ENCODE results near the gene PPL. TPM values are rescaled to one million over a fixed set of nuclear protein-coding genes. Genes with fewer than 3 reads are reported as not detected.

The PPL gene
- total and polyA plus RNA-seq, 3 donors from 2014 or later, result 5.4 to 6.8 (median 6.1) TPM

DNA sequence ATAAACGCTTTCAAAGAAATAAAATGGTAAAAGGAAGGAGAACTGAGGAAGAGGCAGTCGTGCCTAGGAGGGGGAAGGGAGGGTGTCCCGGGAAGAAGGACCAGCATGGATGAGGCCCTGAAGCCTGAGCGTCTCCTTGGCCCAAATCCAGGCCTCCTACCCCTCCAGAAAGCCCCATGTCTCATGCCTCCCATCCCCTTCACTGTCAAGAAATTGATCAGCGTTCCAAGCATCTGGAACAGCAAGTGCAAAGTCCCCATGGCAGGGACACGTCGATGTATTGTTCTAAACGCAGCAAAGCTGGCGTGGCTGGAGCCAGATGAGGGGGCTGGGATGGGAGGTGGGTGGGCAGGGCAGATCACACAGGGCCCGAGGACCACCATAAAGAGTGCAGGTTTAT lies 43.7 kb upstream of the PPL start:
- no peaks in the 10 kb centered on the region for H3K36me3 ChIP-seq (ENCODE audit: low read depth, missing control alignments)
- intact Hi-C loops (cut with DNase I; ENCODE audit: low total_unique reads), result no loop called here
- TF ChIP-seq, protein P1, sequence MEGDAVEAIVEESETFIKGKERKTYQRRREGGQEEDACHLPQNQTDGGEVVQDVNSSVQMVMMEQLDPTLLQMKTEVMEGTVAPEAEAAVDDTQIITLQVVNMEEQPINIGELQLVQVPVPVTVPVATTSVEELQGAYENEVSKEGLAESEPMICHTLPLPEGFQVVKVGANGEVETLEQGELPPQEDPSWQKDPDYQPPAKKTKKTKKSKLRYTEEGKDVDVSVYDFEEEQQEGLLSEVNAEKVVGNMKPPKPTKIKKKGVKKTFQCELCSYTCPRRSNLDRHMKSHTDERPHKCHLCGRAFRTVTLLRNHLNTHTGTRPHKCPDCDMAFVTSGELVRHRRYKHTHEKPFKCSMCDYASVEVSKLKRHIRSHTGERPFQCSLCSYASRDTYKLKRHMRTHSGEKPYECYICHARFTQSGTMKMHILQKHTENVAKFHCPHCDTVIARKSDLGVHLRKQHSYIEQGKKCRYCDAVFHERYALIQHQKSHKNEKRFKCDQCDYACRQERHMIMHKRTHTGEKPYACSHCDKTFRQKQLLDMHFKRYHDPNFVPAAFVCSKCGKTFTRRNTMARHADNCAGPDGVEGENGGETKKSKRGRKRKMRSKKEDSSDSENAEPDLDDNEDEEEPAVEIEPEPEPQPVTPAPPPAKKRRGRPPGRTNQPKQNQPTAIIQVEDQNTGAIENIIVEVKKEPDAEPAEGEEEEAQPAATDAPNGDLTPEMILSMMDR (IDR thresholded peaks at IDR 0.05), result no peak
- no peak for TF ChIP-seq POLR2A (IDR thresholded peaks at IDR 0.05)
- H3K4me3 ChIP-seq, result no peak overlapping the region
- WGBS, 2 donors, result 80 to 83% methylated on average over 10 of the region's 10 CpGs
- no peaks in the 10 kb centered on the region for H3K9me3 ChIP-seq
- no peak for DNase-seq
- peaks cover 8% of the 10 kb centered on the region for H3K4me1 ChIP-seq
- H3K27ac ChIP-seq, result no peak overlapping the region
- H3K27me3 ChIP-seq, result no peaks in the 10 kb centered on the region

DNA sequence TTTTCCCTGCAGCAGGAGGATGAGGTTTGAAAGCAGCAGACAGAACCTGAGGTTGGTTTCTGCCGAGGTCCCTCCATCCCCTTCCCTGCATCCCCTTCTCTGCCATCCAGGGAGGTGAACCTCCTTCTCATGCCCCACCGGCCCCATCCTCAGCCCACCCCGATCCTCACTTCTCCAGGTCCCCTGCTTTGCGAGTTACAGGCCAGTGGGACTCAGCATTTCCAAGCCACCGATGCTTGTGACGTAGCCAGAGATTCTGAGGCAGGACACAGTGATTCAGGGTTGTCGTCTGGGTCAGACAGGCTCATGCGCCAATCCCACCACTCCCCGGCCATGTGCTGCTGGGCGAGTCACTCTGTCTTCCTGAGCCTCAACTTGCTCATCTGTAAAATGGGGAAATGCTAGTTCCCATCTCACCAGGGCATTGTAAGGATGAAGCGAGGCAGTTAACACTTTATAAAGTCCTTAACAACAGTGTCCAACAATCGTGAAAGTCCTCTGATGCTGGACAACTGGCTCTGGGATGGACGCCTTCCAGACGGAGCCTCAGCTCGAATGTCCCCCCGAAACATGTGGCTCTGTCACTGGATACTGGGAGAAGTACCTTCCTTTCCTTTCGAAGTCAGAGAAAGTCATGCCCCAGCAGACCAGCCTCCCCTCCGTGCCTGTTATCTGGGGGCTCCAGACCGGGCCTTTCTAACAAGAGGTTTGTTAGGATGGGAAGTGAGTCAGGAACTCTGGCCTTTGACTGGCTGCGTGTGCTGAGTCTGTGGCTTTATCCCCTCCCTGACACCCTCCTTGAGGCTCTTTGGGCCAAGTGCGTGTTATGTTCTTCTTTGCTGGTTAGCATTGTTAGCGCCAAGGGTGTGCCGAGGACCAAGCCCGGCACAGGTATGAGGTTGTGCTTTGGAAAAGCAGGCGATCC lies 43.0 kb upstream of the PPL start:
- Histone ChIP-seq H3K36me3 (ENCODE audit: low read depth, missing control alignments) (no peaks in the 10 kb centered on the region), H3K27ac (no peak overlapping the region), H3K4me1 (peaks cover 8% of the 10 kb centered on the region), H3K4me3 (no peak overlapping the region), H3K9me3 (no peaks in the 10 kb centered on the region), H3K27me3 (no peaks in the 10 kb centered on the region)
- 80 to 86% methylated on average over 23 to 25 of the region's 25 CpGs for WGBS, 2 donors
- TF ChIP-seq POLR2A (IDR thresholded peaks at IDR 0.05), result no peak
- TF ChIP-seq, protein P1 (IDR thresholded peaks at IDR 0.05), result no peak
- DNase-seq, result no peak
- intact Hi-C loops (cut with DNase I; ENCODE audit: low total_unique reads), result no loop called here

DNA sequence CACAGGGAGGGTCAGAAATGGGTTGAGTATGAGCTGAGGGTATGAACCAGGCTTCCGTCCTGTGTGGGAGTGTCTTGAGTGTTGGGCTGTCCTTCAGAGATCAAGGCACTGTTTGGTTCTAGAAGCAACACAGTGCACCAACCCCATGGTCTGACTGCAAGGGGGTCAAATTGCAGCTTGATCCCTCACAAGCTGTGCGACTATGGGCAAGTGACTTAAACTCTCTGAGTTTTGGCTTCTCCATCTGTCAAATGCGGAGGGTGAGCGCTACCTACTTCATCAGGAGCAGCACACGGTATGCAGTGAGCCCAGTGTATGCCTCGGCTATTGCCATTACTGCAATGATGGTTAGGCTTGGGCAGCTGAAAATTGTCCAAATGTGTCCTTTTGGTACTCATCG lies 42.2 kb upstream of the PPL start:
- H3K36me3 ChIP-seq (ENCODE audit: low read depth, missing control alignments), result no peaks in the 10 kb centered on the region
- H3K27ac ChIP-seq, result no peak overlapping the region
- no peak for TF ChIP-seq POLR2A (IDR thresholded peaks at IDR 0.05)
- TF ChIP-seq, protein P1 (IDR thresholded peaks at IDR 0.05), result no peak
- no peak overlapping the region for H3K4me3 ChIP-seq
- intact Hi-C loops (cut with DNase I; ENCODE audit: low total_unique reads), result no loop called here
- no peak for DNase-seq
- H3K27me3 ChIP-seq, result no peaks in the 10 kb centered on the region
- 70 to 78% methylated on average over 7 of the region's 7 CpGs for WGBS, 2 donors
- no peaks in the 10 kb centered on the region for H3K9me3 ChIP-seq
- peaks cover 8% of the 10 kb centered on the region for H3K4me1 ChIP-seq

DNA sequence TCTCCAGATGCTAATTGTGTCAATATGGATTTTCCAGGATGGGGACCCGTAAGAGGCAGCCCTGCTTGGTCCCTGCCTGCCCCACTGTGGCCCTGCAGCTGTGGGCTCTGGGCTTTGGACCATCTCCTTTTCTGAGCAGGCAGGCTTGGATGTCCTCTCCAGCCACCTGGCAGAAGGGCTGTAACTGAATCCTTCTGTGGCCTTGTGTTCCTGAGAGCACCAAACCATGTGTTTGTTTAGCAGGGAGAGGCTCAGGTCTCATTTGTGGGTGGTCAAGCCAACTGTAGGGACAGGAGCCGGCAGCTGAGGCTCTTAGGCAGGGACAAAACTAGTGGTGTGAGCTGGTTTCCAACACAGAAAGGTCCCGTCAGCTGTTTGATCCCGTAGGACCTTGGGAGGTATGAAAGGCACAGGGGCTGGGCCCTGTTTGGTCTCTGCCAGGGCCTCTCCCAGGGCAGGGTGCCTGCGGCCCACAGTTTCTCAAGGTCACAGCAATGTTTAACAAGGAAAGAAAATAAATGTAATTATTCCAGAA lies 39.7 kb upstream of the PPL start:
- intact Hi-C loops (cut with DNase I; ENCODE audit: low total_unique reads), result no loop called here
- TF ChIP-seq, protein P1 (IDR thresholded peaks at IDR 0.05), result no peak
- no peak for TF ChIP-seq POLR2A (IDR thresholded peaks at IDR 0.05)
- Histone ChIP-seq H3K27me3 (no peaks in the 10 kb centered on the region), H3K4me1 (no peaks in the 10 kb centered on the region), H3K4me3 (no peak overlapping the region), H3K9me3 (no peaks in the 10 kb centered on the region), H3K36me3 (ENCODE audit: low read depth, missing control alignments) (no peaks in the 10 kb centered on the region), H3K27ac (no peak overlapping the region)
- WGBS, 2 donors, result 47 to 60% methylated on average over 4 to 5 of the region's 5 CpGs
- no peak for DNase-seq

Data from testis (tissue), 3 donors.